Measurements from ENCODE around the gene CMBL.

The CMBL gene

DNA sequence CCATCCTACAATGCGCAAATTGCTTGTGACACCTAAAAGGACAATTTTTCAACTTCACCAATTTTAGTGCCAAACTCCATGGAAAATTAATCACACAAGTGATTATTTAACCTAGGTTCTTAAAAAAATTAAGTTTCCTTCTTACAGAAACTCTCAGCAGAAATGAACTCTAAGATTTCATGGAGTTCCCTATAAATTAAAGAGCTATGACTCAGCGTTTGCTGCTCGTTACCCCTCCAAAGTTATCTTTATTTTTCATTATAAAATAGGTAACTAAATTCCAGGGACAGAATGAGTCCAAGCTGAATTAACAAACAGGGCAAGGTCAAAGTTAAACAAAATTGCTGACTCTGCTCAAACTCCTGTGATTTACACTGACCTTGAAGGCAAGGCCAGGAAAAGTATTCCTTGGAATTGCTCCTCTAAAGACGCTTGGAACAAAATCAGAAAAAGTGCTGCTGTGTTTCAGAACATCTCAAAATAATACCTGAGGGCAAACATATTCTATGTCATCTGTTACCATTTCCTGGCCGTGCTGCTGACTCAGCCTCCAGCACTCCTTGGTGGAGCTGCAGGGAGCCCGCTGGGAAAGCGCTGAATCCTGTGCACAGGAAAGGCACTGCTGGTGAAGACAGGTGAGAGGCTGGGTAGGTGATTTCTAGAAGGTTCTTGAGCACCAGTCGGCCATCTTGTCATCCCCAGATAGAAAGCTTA is 2.5 kb upstream of the CMBL start:
- peak; percentile 34 for DNase-seq (ENCODE audit: low read depth, low spot score)

GRCh38 chr5:10308844-10309243 is 1.1 kb upstream of the CMBL start:
- DNase-seq (ENCODE audit: low read depth, low spot score), result peak; percentile 17

DNA sequence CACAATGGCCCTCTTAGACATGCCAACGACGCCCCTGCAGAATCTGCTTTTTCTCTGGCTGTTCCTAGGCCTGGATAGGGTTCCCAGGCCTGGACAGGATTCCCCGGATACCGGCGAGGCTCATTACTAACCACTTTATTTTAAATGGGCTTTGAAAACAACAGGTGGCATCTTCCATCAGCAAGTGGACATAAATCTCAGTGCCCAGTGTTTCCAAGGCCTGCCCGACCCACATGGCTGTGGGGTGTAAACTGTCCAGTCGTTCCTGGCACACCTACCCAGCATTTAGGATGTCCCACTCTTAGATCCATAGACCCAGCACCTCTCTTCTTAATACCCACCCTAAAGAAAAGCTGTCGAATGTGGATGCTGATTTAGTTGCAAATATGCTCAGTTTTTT is 896 bp downstream of the CMBL start:
- DNase-seq (ENCODE audit: low read depth, low spot score), result no peak

DNA sequence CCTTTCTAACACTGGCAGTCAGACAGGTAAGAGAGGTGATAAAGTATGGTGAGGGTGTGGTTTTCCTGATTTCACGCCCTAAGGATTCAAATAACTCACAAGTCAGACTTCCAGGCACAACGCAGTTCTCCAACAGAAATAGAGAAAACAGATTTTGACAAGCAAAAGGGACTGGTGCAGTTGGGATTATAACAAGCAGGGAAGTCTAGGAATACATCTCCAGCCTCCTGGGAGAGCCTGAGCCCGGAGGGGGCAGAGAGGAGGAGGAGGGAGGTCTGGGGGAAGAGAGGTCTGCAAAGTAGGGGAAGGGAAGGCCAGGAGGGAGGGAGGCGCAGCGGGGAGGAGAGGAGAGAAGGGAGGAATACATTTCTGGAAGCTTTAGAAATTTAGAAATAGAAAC is 1.6 kb downstream of the CMBL start:
- DNase-seq (ENCODE audit: low read depth, low spot score), result no peak

DNA sequence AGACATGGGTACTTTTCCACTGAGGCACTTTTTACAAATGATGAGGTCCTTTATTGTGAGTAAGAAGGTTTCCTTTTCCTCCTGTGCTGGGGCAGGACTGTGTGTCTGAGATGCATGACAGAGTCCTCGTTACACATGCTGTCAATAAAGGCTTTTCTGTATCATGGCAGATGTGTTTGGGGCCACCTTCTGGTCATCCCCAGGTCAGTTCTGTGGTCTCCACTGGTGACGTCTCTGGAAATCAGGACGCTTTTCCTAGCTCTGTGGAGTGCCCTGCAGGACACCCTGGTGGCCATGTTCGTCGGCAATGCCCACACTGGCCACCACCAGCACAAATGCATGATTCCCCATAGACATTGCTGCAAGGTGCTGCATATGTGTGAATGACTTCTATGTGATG is 2.8 kb downstream of the CMBL start:
- no peak for DNase-seq (ENCODE audit: low read depth, low spot score)

DNA sequence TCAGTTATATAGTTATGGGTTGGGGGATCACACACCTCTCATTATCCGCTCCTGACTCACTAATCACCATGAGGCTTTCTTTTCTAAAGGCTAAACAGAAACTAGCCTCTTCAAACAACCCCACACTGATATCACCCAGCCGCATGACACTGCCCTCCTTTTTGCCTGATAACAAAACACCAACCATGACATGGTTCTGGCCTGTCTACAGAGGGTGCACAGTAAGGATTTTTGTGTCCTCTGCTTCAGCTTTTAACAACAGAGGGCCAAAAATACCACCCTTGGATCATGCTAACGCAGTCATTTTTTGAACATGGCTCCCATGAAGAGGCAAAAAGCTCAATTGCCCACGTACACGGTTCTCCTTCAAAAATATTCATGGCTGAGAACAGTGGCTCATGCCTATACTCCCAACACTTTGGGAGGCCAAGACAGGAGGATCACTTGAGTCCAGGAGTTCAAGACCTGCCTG is 4.0 kb downstream of the CMBL start:
- no peak for DNase-seq (ENCODE audit: low read depth, low spot score)

DNA sequence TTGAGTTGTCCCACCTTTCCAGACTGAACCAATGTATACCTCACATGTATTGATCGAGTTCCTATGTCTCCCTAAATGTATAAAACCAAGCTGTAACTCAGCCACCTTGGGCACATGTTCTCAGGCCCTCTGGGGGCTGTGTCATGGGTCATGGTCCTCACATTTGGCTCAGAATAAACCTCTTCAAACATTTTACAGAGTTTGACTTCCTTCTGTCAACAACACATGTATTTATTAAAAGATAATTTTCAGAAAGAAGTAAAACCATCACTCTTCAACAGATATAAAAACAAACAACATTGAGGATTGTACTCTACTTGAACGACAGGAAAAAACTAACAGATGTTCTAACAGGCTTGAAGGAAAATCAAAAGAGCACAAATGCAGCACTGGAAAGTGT is 4.5 kb downstream of the CMBL start:
- DNase-seq (ENCODE audit: low read depth, low spot score), result no peak

- no peak for DNase-seq (ENCODE audit: low read depth, low spot score)
These were observed 5.7 kb downstream of the CMBL start for GRCh38 chr5:10301842-10302610.

DNA sequence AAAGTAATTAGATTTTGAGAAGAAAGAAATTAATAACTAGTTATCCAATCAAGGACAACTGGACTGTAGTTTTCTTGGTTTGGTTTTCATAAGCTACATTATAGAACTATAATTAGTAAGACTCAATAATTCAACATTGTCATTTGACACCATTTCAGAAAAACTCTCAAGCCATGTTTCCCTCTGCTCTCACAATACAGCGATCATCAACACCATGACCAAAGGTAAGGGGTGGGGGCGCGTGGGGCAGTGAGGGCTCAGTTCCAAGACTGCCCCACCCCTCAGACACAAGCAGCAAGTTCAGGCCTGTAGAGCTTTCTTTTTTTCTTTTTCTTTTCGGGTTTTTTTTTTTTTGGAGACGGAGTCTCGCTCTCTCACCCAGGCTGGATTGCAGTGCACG is 6.4 kb downstream of the CMBL start:
- DNase-seq (ENCODE audit: low read depth, low spot score), result no peak

GRCh38 chr5:10300246-10300645 is 7.5 kb downstream of the CMBL start:
- no peak for DNase-seq (ENCODE audit: low read depth, low spot score)

DNA sequence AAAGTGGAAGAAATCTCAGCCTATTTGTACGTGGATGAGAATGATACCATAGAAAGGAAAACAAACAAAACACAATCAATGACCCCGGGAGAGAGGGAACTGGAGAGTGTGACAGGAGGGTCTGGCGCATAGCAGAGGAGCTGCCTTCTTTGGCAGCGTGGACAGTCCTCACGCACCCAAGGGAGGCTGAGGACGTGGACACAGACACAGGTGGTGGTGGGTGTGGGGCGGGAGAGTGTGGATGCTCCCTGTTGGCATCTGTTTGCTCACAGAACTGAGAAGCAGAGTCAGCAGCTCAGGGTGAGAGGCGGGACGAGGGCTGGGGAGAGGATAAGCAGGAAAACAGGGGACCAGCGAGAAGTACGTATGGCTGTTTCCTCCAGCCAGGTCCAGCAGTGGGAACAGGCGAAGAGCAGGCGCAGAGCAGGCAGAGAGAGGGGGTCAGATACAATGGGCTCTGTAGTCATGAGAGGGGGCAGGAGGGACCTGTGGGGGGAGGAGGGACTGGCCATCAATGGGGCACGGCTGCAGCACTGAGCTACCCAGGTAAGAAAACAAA is 10.0 kb downstream of the CMBL start:
- no peak for DNase-seq (ENCODE audit: low read depth, low spot score)

DNA sequence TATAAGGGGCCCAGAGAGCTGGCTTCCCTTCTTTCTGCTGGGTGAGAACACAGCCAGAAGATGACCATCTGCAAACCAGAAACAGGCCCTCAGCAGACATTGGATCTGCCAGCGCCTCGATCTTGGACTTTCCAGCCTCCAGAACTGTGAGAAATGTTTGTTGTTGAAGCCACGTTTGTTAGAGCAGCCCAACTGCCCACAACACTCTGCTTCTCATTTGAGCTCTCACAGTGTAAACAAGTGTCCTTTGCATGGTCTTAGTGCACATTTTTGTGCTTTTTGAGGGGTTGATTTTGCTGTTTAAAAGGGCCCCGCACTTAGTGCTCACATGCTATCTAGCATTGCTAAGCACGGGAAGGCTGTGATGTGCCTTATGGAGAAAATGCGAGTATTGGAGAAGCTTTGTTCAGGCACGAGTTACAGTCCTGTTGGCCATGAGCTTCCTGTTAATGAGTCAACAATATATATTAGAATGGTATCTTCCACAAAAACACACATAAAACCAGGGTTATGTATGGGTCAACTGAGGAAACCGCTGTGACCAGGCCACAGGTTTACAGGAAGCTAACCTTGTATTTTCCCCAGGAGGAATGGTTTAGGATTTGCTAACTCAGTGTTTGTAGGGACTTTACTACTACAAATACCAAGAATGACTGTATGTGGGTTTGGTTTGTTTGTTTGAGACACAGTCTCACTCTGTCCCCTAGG is 11.9 kb downstream of the CMBL start:
- DNase-seq (ENCODE audit: low read depth, low spot score), result no peak

- DNase-seq (ENCODE audit: low read depth, low spot score), result no peak
These were observed 13.6 kb downstream of the CMBL start for GRCh38 chr5:10293907-10294662.

DNA sequence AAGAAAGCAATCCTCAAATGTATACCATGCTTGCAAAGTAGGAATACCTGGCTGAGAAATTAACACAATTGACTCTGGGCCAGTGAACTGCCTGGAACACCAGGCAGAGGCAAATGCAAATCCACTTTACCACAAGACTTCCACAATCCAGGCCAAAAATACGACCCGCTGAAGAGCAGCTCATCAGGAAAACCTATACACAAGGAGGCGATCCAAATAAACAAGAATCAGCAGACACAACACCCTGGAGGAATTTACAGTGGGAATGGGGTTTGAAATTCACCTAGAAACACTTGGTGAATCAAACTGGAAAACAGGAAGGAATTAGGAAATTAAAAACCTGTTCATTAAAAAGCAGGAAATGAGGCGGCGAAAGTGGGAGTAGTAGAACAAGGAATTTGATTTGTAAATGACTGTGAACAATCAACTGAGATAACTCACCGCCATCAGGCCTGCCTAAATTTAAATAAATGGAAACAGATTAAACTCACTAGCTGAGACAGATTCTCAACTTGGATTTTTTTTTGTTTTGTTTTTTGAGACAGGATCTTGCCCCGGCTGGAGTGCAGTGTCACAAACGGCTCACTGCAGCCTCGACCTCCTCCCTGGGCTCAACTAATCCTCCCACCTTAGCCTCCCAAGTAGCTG is 15.9 kb downstream of the CMBL start:
- no peak for DNase-seq (ENCODE audit: low read depth, low spot score)

DNA sequence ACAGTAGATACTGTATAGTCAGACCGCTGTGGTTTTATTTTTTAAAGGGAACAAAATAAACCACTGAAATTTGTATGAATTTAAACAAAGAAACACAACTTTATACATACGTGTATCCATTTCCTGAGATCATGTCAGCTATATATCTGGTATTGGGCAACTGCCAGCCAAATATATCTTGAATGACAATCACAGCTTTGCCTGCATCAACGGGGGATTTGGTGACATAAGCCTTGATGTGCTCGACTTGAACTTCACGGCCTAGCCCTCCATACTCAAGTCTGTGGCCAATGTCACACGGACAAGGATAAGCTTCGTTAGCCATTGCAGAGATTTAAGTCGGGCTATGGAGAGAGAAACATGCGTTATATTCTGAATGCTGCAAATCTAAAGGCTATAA is 17.3 kb downstream of the CMBL start:
- DNase-seq (ENCODE audit: low read depth, low spot score), result no peak

- DNase-seq (ENCODE audit: low read depth, low spot score), result no peak
These were observed 17.7 kb downstream of the CMBL start for GRCh38 chr5:10289991-10290390.

GRCh38 chr5:10289353-10289752 is 18.3 kb downstream of the CMBL start:
- DNase-seq (ENCODE audit: low read depth, low spot score), result no peak

- DNase-seq (ENCODE audit: low read depth, low spot score), result no peak
These were observed 19.0 kb downstream of the CMBL start for GRCh38 chr5:10288592-10289219.

GRCh38 chr5:10286862-10287227 is 20.9 kb downstream of the CMBL start:
- no peak for DNase-seq (ENCODE audit: low read depth, low spot score)

- DNase-seq (ENCODE audit: low read depth, low spot score), result no peak
These were observed 21.4 kb downstream of the CMBL start for GRCh38 chr5:10286162-10286861.
